Prostate gland (tissue), 2 donors: ENCODE measurements around the gene NINJ2. TPM values are rescaled to one million over a fixed set of nuclear protein-coding genes. Genes with fewer than 3 reads are reported as not detected.

Source experiments
- DNase-seq: peaks from one replicate; pipeline ENCODE4 v3.0.0-alpha.2; 2019; ENCODE audit warnings: low spot score
- H3K27ac ChIP-seq, 2 donors: fragments of 200-600 bp; sonication (generic); 2 replicates each; pipeline ENCODE4 v1.5.1; 2017 to 2019
- H3K27me3 ChIP-seq: fragments of 200-600 bp; sonication (generic); replicated peaks from 2 replicates; pipeline ENCODE4 v1.5.1; 2019; ENCODE audit not compliant: insufficient read depth
- H3K36me3 ChIP-seq, 2 donors: fragments of 200-600 bp; sonication (generic); 1 replicate in 1 of 2; 2 replicates in 1 of 2; pipeline versions ENCODE4 v1.5.1 to v1.8.1; 2017 to 2019
- H3K4me1 ChIP-seq: fragments of 200-600 bp; sonication (generic); replicated peaks from 2 replicates; pipeline ENCODE4 v1.5.1; 2019
- H3K4me3 ChIP-seq, 2 donors: fragments of 200-600 bp; sonication (generic); 2 replicates each; pipeline ENCODE4 v1.5.1; 2017 to 2019
- H3K9me3 ChIP-seq: fragments of 200-600 bp; sonication (generic); 2 replicates; pipeline ENCODE4 v1.5.1; 2017
- POLR2A ChIP-seq: fragments of 450-650 bp; IDR thresholded peaks from one replicate; pipeline ENCODE4 v1.6.1; 2016; ENCODE audit warnings: antibody characterized with exemption, mild to moderate bottlenecking
- POLR2AphosphoS5 ChIP-seq: sonication (generic); formaldehyde crosslinking; IDR thresholded peaks from one replicate; pipeline ENCODE4 v1.6.1; 2017; ENCODE audit warnings: antibody characterized with exemption
- WGBS: methylation state at CpG from one replicate; pipeline ENCODE4 v1.1.5; 2018; 5-methylcytosine and 5-hydroxymethylcytosine counted together
- intact Hi-C: fragments of 100-400 bp; cut with DNase I; formaldehyde crosslinking; loops from one replicate; pipeline ENCODE4 v1.14.2; 2022
- total RNA-seq, 2 donors: library from RNA; depleted of rRNA; stranded (reverse); fragments of >200 nt; gene quantifications; one replicate each; pipeline ENCODE4 v1.1.0, GENCODE V29; 2016
- TF ChIP-seq, protein P1 (sequence below), 4 experiments: fragments of 200-600 bp in 2 of 4; fragments of 450-650 bp in 2 of 4; sonication (generic) in 2 of 4; IDR thresholded peaks; 1 replicate in 3 of 4; 2 replicates in 1 of 4; pipeline ENCODE4 v1.5.1; 2016 to 2019; ENCODE audit warnings: antibody characterized with exemption in 4 of 4, mild to moderate bottlenecking in 2 of 4, moderate library complexity in 2 of 4

The NINJ2 gene
- total RNA-seq, 2 donors from 2014 or later, result 1.1 to 17.3 TPM

DNA sequence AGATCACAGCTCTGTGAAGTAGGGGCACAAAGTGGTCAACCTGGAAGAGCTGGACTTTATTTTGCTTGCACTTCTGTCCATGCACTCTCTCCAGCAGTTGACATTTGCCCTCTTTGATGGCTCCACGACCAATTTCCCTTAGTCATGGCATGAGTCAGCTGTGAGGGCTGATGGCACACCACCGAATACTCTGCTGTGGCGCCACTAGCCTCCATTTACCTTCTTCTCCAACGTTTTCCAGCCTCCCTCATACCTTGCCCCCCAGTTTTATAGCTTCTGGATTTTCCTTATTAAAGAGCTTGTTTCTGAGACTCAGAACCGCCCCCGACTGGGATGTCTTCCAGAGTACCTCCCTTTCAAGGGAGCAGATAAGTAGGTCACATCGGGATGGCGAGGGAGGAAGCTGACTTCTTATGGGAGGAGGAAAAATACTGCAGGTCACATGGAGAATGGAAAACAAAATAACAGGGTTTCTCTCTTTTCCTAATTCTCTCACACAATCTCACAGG, 17.6 kb downstream of the NINJ2 start:
- H3K27ac ChIP-seq, result peak overlapping the region; percentile 68 to 70
- no peaks in the 10 kb centered on the region for H3K9me3 ChIP-seq
- no peaks in the 10 kb centered on the region for H3K27me3 ChIP-seq
- no peak for DNase-seq
- WGBS, result 13% methylated on average over 8 of the region's 8 CpGs
- no peaks in the 10 kb centered on the region for H3K36me3 ChIP-seq
- intact Hi-C loops, result loop anchor here (10.0 kb wide), 2 partner anchors 169 to 949 kb away; partner anchors contain the start of gene FBXL14
- TF ChIP-seq POLR2AphosphoS5 (no peak), POLR2A (no peak)
- TF ChIP-seq, protein P1, sequence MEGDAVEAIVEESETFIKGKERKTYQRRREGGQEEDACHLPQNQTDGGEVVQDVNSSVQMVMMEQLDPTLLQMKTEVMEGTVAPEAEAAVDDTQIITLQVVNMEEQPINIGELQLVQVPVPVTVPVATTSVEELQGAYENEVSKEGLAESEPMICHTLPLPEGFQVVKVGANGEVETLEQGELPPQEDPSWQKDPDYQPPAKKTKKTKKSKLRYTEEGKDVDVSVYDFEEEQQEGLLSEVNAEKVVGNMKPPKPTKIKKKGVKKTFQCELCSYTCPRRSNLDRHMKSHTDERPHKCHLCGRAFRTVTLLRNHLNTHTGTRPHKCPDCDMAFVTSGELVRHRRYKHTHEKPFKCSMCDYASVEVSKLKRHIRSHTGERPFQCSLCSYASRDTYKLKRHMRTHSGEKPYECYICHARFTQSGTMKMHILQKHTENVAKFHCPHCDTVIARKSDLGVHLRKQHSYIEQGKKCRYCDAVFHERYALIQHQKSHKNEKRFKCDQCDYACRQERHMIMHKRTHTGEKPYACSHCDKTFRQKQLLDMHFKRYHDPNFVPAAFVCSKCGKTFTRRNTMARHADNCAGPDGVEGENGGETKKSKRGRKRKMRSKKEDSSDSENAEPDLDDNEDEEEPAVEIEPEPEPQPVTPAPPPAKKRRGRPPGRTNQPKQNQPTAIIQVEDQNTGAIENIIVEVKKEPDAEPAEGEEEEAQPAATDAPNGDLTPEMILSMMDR (IDR thresholded peaks at IDR 0.05), result no peak
- peaks cover 8% of the 10 kb centered on the region for H3K4me1 ChIP-seq
- no peak overlapping the region for H3K4me3 ChIP-seq

DNA sequence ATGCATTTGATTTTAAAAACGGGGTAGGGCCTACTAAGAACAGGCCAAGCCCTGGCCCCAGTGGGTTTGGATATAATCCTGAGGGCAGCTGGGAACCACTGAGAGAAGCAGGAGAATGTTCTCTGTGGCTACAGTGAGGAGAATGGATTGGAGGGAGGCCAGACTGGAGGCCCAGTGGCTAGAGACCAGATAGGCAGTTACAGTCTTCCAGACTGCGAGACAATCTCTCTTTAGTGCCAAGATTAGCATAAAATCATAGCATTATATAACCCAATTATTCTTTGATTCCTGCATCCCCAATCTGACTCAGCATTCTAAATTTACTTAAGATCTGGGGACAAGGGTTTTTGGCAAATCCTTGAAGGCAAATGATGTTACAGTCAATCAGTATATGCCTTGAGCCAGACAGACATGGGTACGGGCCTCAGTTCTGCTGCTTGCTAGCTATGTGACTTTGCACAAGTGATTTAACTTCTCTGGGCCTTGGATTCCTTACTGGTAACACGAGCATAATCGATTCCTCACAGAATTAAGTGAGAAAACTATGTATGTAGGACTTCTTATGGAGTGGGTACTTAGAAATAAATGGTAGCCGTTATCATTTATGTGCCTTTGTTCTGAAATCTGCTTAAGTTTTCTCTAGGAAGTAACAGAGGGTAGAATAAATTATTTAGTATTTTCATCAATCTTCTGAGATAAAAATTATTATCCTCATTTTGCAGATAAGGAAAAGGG, 18.3 kb downstream of the NINJ2 start:
- intact Hi-C loops, result loop anchor here (5.0 to 10.0 kb wide), 4 partner anchors 73 to 950 kb away; partner anchors contain the start of genes FBXL14 and WNK1
- peaks cover 8% of the 10 kb centered on the region for H3K4me1 ChIP-seq
- WGBS, result 72% methylated on average over 6 of the region's 6 CpGs

DNA sequence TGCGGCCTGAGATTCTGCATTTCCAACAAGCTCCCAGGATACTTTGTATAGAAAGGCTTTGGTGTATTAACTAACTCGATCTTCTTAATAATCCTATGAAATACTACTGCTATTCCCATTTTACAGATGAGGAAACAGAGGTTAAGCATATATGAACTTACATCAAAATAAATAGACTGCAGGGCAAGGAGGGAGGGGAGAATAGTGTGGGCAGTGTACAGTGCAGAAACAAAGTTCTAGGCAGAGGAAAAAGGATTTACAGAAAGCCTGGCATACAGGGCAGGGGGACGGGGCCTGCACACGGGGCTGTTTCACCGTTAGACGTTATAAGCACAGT, 19.0 kb downstream of the NINJ2 start:
- WGBS, result 94% methylated on average over 6 of the region's 6 CpGs
- Histone ChIP-seq H3K4me1 (peaks cover 8% of the 10 kb centered on the region), H3K4me3 (no peak overlapping the region), H3K9me3 (no peaks in the 10 kb centered on the region), H3K27ac (peak overlapping the region; percentile 5 to 93), H3K36me3 (no peaks in the 10 kb centered on the region), H3K27me3 (no peaks in the 10 kb centered on the region)
- TF ChIP-seq POLR2A (no peak), POLR2AphosphoS5 (no peak)
- TF ChIP-seq, protein P1 (IDR thresholded peaks at IDR 0.05), result no peak
- intact Hi-C loops, result loop anchor here (5.0 to 10.0 kb wide), 4 partner anchors 72 to 951 kb away; partner anchors contain the start of genes FBXL14 and WNK1
- DNase-seq, result no peak

More for the DNA sequence above, 18.3 kb downstream of the NINJ2 start:
- Histone ChIP-seq H3K36me3 (no peaks in the 10 kb centered on the region), H3K9me3 (no peaks in the 10 kb centered on the region), H3K4me3 (no peak overlapping the region), H3K27ac (peak overlapping the region; percentile 68 to 70), H3K27me3 (no peaks in the 10 kb centered on the region)
- TF ChIP-seq, protein P1 (IDR thresholded peaks at IDR 0.05), result no peak
- TF ChIP-seq POLR2AphosphoS5 (no peak), POLR2A (no peak)
- DNase-seq, result no peak

DNA sequence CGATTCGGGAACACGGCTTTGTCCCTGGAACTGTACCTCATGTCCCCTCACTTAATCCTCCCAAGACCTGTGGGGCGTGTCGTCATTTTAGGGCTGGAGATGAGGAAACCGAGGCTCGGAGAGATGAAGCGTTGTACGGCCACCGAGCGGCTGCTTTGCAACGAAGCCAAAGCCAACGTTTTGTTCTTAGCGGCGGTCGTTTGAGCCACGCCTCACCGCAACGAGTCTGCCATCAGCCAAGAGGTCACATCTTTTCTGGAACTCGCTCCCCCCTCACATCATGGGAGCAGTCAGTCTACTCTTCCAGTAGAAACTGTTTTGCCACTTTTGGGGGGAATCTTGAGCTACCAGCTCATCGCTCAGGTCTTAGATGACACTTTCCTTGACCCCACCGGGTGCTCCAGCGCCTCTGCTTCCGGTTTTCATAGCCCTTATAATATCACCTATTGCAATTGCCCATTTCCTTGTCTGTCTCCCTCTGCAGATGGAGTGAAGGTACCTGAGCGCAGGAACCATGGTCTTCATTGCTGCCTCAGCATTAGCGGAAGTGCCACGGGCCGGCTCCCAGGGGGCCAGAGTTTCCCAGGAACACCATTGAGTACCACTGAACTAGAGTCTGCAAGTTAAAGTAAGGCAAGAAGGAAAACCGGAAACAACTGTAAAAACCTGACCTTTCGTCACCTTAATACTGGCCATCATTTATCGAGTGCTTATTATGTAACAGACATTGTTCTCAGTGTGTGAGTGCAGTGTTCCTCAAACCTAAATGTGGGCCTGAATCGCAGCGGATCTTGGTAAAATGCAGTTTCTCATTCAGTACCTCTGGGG, 19.6 kb downstream of the NINJ2 start:
- H3K27ac ChIP-seq, result peak overlapping the region; percentile 89 to 93
- H3K9me3 ChIP-seq, result no peaks in the 10 kb centered on the region
- TF ChIP-seq, protein P1 (IDR thresholded peaks at IDR 0.05), result no peak
- no peak for TF ChIP-seq POLR2A
- no peak for TF ChIP-seq POLR2AphosphoS5
- no peaks in the 10 kb centered on the region for H3K36me3 ChIP-seq
- 49% methylated on average over 33 of the region's 33 CpGs for WGBS
- peak overlapping the region; percentile 58 to 63 for H3K4me3 ChIP-seq
- no peaks in the 10 kb centered on the region for H3K27me3 ChIP-seq
- DNase-seq, result no peak
- intact Hi-C loops, result loop anchor here (5.0 to 10.0 kb wide), 4 partner anchors 71 to 951 kb away; partner anchors contain the start of genes FBXL14 and WNK1
- peaks cover 8% of the 10 kb centered on the region for H3K4me1 ChIP-seq
